Measurements from ENCODE around the gene GABRQ. TPM values are rescaled to one million over a fixed set of nuclear protein-coding genes. Genes with fewer than 3 reads are reported as not detected.

GABRQ gene
- total RNA-seq, result 0.04 TPM in 1 of 2 replicates, not detected in the other

DNA sequence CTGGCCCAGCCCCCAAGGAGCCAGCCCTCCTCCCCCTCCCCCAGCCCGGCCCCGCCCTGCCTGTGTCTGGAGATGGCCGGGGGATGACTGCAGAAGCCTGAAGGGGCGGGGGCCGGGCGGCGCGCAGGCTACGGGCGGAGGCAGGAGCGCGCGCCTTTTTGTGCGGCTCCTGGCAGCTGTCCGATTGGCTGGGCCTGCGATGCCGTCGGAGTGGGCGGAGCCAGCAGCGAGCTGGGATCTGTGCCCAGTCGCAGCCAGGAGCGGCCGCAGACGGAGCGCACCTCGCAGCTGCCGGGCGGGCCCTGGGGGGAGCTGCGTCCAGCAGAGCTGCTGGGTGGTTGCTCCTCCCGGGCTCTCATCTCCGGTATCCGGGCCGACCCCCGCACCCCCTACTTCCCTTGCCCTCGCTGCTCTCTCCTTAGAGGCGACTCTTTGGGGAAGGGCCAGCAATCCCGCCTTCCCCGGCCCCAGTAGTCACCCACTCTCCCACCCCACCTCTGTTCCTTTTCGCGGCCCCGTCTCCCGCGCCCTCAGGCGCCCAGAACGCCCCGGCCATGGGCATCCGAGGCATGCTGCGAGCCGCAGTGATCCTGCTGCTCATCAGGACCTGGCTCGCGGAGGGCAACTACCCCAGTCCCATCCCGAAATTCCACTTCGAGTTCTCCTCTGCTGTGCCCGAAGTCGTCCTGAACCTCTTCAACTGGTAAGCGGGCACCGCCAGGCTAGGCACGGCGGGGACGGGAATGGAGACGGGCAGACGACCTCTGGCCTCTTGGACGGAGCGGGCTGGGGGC lies at the start of gene GABRQ:
Gene GABRQ (plus strand): TSS at position 247 of the 794 bp plus-strand sequence. CDS start 308 bp downstream, at position 555.
- no peak for DNase-seq (ENCODE audit: low read depth, low spot score)

DNA sequence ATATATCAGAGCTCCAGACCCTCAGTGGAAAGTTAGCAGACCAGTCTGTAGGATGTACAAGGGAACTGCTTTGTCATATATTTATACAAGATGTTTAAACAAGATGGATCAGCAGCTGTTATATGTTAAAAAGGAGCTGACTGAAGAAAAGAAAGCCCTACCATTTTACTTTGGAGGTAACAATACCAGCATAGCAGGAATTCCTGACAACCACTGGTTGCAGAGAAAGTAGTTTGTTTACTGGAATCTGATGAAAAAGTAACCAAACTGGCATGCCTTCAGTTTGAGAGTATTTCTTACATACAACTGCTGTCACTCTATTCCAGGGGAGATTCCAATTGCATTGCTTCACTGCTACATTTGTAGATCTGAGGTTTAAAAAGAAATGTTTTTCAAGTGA lies 49.5 kb upstream of the GABRQ start:
- DNase-seq (ENCODE audit: low read depth, low spot score), result no peak

DNA sequence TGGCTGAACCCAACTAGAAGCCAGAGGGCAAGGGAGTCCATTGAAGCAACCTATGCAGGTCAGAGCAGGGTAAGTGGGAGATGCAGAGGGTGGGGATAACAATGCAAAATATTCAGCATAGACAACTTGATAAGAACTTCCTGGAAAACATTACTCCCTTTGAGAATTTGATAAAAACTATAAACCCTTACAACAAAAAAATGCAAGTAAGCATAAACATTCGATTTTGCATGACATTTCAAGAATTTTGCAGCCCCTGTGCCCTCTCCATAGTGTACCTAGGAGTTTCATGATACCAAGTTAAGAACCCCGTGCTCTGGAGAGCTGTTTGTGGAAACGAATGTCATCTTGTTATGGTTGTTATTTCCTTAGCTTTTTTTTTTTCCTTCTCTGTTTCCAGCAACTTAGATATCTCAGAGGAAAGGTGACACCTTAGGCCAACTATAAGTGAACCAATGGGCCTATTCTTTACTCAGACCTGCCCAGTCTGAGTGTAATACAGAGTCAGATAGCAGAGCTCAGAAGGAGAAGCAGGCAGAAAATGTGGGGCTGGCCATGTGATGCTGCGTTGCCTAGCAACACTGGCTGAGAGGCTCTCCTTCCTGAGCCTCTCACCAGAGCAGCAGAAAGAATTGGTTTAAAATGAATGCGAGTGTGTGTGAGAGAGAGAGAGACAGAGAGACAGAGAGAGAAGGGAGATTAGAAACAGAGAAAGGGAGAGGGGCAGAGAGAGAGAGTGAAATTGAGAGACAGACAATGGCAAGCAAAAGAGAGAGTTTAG lies 36.7 kb upstream of the GABRQ start:
- no peak for DNase-seq (ENCODE audit: low read depth, low spot score)

DNA sequence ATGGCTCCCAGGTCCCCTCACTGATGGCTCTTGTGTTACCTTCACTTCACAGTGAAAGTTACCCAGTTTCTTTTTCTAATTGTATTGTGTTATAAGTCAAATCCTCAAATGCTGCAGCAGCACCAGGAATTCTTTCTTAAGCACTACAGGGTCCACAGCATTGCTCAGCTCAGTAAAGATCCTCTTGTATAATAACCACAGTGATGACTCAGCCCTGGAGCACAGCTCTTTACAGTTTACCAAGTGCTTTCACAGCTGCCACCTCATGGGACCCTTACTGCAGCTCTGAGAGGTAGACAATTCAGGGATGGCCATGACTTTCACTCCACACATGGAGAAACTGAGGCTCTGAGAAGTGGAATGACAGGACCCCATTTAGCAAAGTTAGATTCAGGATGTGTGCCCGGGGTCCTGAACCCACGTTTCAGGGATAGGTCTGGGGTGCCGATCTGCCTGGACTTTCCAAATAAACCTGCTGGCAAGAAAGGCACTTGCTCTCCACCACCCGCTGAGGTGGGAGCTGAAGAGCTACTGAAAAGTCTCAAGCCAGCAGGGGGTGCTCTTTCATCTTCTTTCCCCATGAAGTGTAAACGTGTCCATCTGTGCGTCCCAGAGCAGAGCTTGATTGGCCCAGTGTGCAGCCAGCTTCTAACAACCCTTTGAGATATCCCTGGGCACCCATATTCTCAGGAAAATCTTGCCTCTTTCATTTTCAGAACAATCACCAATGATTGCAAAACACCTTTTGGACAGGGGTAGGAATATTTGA lies 35.7 kb upstream of the GABRQ start:
- DNase-seq (ENCODE audit: low read depth, low spot score), result no peak

DNA sequence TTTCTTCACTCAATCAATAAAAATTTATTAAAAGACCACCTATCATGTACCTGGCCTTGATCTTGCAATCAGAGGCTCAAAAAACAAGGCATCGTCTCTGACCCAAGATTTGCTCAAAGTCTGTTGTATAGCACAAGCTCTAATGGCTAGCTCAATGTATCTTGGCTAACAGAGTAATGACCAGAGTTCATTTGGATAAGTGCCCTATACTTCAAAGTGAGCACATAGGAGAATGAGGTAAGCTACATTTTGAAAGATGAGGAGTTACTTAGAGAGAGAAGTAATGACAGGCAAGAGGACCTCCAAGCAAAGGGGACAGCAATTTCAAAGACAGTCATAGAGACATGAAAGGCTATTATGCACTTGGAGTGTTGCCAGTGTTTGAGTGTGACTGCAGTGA lies 22.9 kb upstream of the GABRQ start:
- DNase-seq (ENCODE audit: low read depth, low spot score), result no peak

DNA sequence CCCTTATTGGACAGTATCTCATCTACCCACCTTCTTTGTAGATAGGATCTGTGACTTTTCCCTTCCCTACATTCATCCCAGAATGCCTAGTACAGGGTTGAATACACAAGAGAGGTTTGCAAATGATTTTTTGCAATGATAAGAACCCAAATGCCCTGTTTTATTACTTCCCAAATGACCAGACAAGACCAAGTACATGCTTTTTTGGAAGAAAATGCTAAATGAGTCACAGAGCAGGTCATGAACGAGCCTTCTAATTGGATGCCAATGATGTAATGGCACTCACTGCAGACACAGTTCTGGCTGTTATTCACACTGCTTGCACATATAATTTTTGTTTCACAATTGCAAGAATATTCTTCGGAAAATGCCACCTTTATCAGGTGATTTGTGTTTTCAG lies 17.8 kb upstream of the GABRQ start:
- DNase-seq (ENCODE audit: low read depth, low spot score), result no peak

DNA sequence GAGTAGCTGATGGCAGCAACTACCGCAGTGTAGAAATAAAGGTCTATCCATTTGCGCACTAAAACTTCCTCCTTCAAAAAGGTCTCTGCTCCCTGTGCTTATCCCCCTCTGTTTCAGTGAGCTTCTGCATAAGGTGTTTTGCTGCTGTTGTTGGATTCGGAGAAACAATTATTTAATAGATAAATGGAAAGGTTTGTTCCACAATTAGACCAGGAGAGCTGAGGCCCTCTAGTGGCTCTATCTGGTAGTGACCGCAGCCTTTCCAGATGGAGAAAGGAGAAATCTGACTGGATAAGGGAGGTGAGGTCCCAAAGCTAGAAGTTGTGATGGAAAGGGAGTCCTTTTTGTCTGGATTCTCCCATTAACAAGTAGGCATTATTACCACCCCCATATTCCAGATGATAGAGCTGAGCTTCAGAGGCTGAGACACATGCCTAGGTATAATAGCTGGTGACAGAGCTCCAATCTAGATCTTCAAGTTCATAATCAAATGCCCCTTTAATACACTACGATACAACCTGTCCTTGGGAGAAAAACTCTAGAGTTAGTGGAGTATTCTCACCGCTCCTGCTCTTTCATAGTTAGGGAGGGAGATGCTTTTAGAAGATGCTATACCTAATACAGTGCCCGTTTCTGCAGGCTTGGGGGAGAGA lies 5.1 kb upstream of the GABRQ start:
- no peak for DNase-seq (ENCODE audit: low read depth, low spot score)

DNA sequence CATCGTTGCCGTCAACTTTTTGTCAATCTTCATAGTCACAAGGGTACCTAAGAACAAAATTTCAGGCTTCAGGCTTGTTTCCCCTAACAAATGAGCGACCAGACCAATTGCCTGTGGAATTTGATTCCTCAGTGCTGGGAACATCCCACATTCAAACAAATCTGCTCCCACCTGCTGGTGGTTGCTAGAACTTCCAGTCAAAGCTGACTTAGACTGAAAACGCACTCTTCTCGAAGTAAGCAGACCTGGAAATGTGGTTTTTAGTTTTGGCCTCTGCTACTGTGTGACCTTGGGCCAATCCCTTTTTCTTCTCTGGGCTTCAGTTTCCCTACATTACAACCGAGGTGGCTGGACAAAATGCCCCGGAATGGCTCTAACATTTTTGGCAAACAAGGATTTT lies 1.8 kb upstream of the GABRQ start:
- DNase-seq (ENCODE audit: low read depth, low spot score), result no peak

DNA sequence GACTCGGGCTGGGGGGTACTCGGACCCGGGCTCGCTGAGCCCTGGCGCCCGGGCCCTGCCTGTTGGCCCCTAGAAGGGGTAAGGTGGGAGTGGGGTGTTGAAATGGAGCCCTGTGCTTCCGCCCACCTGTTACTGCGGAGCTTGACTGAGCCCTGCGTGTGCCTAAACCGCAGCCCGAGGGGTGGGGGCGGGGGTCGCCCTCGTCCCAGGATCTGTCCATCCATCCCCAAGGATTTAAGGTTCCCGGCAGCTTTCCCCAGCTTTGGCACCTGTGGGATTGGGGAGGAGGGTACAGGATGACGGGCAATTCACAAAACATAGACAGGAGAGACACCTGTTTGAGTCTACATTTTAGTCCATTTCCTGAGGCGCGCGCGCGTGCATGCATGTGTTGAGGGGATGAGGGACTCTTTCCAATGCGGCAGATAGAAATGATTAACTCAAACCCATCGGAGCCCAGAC lies 779 bp downstream of the GABRQ start:
- no peak for DNase-seq (ENCODE audit: low read depth, low spot score)

DNA sequence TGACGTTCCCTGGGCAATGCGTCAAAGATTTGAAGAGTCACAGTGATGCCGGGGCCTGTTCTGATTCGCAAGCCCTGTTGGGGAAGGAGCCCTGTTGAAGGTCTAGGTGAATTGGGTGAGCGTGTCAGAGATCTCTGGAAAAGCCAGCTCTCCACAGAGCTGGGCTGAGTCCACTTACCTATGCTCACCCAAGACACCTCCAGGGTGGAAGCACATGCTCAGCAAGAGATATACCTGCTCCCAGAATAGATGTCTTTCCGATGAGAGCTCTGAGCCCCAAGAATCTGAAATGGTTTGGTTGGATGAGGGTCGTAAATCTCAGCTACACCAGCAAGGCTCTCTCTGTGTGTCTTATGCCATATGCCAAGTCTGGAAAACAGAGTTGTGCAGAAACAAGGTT lies 1.7 kb downstream of the GABRQ start:
- no peak for DNase-seq (ENCODE audit: low read depth, low spot score)

DNA sequence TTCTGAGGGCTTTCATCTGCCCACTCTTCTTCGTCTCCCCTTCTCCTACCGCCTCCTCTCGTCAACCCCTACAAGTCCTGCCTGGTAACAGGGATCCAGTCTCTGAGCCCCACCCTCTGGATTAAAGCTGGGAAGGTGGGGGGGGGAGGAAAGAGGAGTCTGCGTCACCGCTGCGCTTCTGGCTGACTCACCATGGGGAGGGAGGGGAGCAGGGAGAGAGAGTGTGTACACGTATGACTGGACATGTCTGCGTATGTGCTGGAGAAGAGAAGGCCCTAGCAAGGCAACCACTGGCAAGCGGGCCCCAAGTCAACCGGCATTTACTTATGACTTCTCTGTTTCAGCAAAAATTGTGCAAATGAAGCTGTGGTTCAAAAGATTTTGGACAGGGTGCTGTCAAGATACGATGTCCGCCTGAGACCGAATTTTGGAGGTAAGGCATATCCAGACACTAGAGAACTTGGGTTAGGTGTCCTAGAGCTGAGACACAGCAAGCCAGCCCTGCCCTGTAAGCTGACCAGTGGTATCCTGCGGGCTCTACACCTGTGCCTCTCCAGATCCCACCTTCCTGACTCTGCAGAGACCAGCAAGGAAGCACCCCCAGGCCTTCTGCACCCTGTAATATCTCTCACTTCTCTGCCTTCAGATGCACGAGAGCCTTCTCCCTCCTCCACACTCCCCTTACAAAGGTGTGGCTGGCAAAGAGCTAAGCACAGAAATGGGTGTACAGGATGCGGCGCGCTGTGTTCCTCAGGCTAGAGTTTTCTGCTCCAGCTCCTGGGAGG lies 2.5 kb downstream of the GABRQ start:
- no peak for DNase-seq (ENCODE audit: low read depth, low spot score)

DNA sequence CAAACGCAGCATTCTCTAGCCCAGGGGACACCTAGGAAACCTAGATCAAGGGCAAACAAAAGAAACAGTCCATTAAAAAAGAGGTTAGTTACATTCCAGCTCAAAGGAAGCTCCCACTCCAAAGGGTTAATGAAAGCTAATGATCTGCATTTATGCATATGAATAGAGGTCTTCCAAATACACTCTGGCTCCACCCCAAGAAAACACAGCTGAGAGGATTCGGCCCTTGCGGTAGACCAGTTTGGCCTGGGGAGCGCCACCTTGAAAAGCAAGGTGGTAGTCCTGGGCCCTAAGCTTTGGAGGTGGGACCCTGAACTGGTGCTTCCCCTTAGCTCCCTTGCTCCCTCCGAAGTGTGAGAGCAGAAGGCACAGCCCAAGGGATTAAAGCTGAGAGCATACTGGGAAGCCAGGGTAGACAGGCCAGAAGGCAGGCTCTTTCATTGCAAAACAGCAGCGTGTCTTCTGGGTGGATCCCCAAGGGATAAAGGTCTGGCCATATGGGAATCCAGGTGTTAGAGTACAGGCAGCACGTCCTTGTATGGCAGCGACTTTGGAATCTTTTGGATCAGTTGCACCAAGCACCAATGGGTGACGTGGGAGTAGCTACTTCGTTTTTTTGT lies 3.7 kb downstream of the GABRQ start:
- no peak for DNase-seq (ENCODE audit: low read depth, low spot score)

DNA sequence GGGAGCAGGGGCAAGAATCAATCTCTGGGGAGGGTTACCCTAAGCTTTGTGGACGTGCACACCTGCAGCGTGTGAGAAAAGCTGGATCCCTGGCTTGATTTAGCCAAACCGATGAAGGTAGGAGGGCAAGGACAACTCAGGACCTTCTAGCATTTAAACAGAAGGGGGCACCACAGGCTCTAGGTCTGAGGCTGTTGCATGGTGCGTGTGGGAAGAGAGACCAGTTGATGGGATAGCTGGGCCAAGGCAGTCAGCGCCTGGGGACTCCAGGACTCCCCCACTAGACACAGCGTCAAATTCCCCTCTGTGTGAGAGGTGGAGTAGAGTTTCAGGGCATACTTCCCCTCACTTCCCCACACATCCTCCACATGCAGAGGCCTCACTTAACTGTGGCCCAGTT lies 4.3 kb downstream of the GABRQ start:
- no peak for DNase-seq (ENCODE audit: low read depth, low spot score)

DNA sequence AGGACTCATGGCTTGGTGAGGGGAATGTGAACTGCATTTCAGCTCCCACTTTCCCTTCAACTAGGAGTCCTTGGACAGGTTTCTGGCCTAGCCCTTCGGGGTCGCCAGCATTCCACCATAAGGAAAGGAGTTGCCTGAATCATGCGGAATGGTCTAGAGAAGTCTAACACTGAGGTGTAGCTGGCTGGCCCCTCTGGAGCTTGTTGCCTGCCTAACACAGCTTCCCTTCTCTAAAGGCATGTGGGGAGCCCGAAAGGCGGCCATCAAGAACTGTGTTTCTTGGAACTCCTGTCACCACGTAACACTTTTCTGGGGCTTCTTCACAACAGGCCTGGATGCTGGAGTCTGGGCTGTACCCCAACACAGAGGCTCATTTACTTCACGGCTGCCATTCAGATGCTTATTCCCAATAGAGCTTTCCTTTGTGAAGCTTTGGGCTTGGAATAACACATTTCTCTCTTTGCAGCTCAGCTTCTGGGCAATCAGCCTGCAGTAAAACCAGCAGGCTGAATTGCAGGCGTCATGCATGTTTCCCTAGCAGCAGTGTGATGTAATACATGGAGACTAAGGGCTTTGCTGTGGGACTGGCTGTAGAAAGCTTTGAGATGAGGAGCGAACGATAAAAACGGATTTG lies 5.4 kb downstream of the GABRQ start:
- no peak for DNase-seq (ENCODE audit: low read depth, low spot score)

DNA sequence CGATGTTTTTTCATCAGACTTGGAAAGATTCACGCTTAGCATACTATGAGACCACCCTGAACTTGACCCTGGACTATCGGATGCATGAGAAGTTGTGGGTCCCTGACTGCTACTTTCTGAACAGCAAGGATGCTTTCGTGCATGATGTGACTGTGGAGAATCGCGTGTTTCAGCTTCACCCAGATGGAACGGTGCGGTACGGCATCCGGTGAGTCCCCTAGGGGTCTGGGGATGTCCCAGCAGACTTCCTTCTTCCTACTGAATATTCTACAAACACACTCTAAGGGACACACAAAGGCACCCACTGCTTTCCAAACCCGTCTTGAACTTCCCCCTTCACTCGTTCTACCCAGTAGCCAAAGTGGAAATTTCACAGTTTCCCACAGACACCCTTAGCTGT lies 9.3 kb downstream of the GABRQ start:
- no peak for DNase-seq (ENCODE audit: low read depth, low spot score)

DNA sequence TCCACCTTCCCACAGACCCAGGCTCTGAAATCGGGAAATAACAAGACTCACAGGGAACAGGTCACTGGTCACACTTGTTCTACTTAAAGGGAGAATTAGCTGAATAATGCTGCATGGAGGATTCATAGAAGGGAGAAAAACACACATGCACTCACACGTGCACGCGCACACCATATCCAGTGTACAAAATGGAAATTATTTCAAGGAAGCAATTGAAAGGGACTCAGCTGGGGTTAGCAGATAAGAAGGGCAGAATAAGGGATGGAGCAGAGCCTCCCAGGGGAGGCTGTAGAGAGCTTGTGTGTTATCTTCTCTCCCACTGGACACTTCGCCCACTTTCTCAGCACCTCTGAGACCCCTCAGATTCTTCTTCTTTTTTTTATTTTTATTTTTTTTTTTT lies 10.3 kb downstream of the GABRQ start:
- DNase-seq (ENCODE audit: low read depth, low spot score), result no peak

DNA sequence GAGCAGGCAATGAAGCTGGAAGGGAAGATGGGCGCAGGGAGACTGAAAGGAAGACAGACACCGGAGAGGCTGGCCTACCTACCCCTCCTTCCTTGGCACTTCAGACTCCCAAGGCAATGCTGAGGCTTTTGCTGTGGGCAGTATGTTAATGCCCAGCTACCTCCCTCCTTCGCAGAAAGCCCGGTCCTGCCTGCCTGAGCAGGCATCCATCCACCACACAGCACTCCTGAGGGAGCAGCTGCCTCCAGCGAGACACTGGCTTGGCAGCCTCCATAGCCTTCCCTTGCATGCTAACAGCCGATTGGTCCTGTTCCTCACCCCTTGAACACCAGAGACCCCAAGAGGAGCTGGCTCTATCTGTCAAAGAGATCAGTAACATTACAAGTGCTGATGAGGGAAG lies 14.4 kb downstream of the GABRQ start:
- no peak for DNase-seq (ENCODE audit: low read depth, low spot score)

DNA sequence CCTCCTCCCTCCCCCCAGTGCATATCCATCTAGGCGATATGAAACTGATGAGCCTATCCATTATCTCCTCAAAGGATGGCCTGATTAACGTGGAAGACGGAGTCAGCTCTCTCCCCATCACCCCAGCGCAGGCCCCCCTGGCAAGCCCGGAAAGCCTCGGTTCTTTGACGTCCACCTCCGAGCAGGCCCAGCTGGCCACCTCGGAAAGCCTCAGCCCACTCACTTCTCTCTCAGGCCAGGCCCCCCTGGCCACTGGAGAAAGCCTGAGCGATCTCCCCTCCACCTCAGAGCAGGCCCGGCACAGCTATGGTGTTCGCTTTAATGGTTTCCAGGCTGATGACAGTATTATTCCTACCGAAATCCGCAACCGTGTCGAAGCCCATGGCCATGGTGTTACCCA lies 14.8 kb downstream of the GABRQ start:
- DNase-seq (ENCODE audit: low read depth, low spot score), result no peak

DNA sequence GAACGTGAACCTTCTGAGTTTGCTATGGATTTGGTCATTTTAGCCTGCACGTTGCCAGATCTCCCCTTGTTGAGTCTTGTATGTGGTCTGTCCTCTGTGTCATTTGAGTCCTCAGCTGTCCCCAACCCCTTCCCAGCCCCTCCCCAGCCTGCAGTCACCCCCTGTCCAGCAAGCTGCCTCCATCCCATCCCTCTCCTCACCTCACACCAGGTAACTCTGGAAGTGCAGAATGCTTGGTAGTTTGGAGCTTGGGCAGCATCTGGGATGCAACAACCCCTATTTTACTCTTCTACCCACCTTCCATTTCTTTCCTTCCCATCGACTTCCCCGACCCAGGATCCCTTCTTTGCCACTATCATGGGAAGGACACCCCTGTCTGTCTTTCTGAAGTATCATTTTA lies 18.4 kb downstream of the GABRQ start:
- DNase-seq (ENCODE audit: low read depth, low spot score), result no peak

DNA sequence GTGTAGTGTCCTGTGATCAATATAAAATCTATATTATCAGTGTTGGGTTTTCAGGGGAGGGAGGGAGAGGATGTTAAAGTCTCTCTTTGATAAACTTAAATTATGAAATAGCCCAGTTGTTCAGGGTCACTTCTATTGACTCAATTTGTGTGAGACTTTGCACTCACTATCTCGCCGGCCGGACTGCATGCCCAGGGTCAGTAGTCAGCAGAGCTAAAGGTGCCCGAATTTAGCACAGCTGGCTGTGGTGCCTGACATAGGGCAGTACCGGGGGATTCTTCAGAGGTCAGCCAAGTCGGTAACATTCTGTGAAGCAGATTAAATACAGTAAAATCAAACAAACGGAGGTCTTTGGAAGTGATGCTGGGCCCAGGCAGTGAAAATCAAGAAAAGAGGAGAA lies 19.2 kb downstream of the GABRQ start:
- DNase-seq (ENCODE audit: low read depth, low spot score), result no peak

Measured in pulmonary artery endothelial cell (primary cell).